ENCODE data around the gene MED26.

DNA sequence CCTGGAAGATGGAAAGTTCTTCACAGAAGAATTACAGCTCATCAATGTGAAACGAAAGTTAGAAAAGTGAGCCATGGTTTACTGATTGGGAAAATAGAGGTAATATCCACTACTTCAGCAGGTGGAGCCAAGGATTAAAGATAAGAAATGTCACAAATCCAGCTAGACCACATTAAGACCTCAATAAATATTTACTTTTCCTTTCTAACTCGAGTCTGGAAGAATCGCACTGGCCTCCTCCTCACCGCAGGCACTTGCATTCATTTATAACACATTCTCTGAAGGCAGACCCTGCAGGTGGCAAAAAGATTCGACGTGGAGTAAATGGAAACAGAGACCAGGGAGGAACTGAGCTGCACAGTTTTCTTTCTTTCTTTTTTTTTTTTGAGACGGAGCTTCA is 63.2 kb downstream of the MED26 start:
- TF ChIP-seq, protein P1, sequence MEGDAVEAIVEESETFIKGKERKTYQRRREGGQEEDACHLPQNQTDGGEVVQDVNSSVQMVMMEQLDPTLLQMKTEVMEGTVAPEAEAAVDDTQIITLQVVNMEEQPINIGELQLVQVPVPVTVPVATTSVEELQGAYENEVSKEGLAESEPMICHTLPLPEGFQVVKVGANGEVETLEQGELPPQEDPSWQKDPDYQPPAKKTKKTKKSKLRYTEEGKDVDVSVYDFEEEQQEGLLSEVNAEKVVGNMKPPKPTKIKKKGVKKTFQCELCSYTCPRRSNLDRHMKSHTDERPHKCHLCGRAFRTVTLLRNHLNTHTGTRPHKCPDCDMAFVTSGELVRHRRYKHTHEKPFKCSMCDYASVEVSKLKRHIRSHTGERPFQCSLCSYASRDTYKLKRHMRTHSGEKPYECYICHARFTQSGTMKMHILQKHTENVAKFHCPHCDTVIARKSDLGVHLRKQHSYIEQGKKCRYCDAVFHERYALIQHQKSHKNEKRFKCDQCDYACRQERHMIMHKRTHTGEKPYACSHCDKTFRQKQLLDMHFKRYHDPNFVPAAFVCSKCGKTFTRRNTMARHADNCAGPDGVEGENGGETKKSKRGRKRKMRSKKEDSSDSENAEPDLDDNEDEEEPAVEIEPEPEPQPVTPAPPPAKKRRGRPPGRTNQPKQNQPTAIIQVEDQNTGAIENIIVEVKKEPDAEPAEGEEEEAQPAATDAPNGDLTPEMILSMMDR (conservative IDR thresholded peaks at IDR 0.05; ENCODE audit: low read depth, low read length), result no peak
- no peak for TF ChIP-seq EZH2 (IDR thresholded peaks at IDR 0.05; ENCODE audit: borderline replicate concordance, low read depth, low read length, poor library complexity, severe bottlenecking)

Measured in A673 (cell line).